ENCODE measurements around the gene AQR. TPM values are rescaled to one million over a fixed set of nuclear protein-coding genes. Genes with fewer than 3 reads are reported as not detected.
A peak's percentile ranks its signal among the peaks of the same experiment; 100 is the strongest.

The AQR gene
- total RNA-seq (10 to 100 TPM; 18.5 to 31.3 (median 27.5) TPM), polyA plus RNA-seq (10 to 100 TPM in 1 of 2 donors, 1 to 10 TPM in 1; 9.2 to 32.4 TPM)
- long read RNA-seq, donor 1, partial matches to known transcripts, result 3 of 8 reads
- long read RNA-seq, donor 1, other reads (novel, unspliced or antisense), result 5 of 8 reads
- long read RNA-seq, donor 2, full-length matches to known transcripts, result 12 of 12 reads
- long read RNA-seq, donor 2, partial matches to known transcripts, result 0 of 12 reads
- long read RNA-seq, donor 2, other reads (novel, unspliced or antisense), result 0 of 12 reads
- long read RNA-seq, donor 3, full-length matches to known transcripts, result 40 of 50 reads
- long read RNA-seq, donor 3, partial matches to known transcripts, result 2 of 50 reads
- long read RNA-seq, donor 3, other reads (novel, unspliced or antisense), result 8 of 50 reads

DNA sequence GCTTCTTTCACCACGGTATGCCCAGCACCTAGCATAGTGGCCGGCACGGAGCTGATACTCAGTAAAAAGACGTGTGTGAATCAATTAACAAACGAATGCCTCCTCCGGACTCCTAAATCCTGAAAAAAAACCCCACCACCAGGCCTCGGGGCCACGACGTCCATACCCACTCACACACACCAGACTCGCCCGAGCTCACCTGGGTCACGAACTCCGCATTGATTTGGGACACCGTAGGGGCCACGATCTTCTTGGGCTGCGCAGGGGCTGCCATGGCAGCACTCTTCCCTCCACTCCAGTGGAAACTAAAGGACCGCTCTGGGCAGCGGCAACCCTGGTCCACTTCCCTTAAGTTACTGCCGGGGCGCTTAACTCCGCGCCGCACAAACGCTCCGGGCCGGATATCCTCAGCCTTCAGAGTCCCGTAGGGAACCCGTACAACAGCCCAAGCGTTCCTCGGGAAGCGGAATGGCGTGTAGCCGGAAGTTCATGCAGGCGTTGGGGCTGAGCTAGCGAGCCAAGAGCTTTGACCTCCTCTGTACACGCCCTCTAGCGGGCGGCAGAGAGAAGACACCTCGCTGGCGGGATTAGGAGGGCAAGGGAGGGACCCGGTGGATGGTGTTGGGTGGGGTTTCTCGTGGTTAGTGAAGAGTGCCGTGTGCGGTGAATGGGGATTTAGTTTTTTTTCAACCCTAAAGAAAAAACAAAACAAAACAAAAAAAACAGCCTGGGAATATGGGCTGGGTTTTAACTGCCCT lies at the start of gene AQR:
AQR (minus strand) TSS at position 403 of the 758 bp plus-strand sequence; CDS start at position 274, 129 bp downstream.
- intact Hi-C loops (cut with DNase I), result no loop called here
- Histone ChIP-seq H3K27me3 (no peaks in the 10 kb centered on the region), H3K9me3 (no peaks in the 10 kb centered on the region), H3K4me1 (ENCODE audit: insufficient read depth) (peaks cover 5% of the 10 kb centered on the region), H3K27ac (peak within 1 kb of the TSS in 1 of 2 donors; percentile 9), H3K36me3 (no peaks in the 10 kb centered on the region), H3K4me3 (peak within 1 kb of the TSS; percentile 98)
- WGBS, 3 donors, result 0% methylated on average over 43 to 44 of the region's 44 CpGs
- DNase-seq, result peak; percentile 92 to 95 (median 93)
- no peak for TF ChIP-seq EP300 (IDR thresholded peaks at IDR 0.05)
- TF ChIP-seq CTCF (IDR thresholded peaks at IDR 0.05), result peak; percentile 68 to 84 (median 71)
- TF ChIP-seq POLR2A (IDR thresholded peaks at IDR 0.05), result peak; percentile 65

GRCh38 chr15:35014241-35014640 lies 44.7 kb upstream of the AQR start:
- Histone ChIP-seq H3K9me3 (no peaks in the 10 kb centered on the region), H3K36me3 (no peaks in the 10 kb centered on the region), H3K27ac (no peak overlapping the region), H3K27me3 (no peaks in the 10 kb centered on the region), H3K4me1 (ENCODE audit: insufficient read depth) (no peaks in the 10 kb centered on the region), H3K4me3 (no peak overlapping the region)
- TF ChIP-seq POLR2A (IDR thresholded peaks at IDR 0.05), result no peak
- TF ChIP-seq EP300 (IDR thresholded peaks at IDR 0.05), result no peak
- no peak for TF ChIP-seq CTCF (IDR thresholded peaks at IDR 0.05)
- intact Hi-C loops (cut with DNase I), result no loop called here
- DNase-seq, result no peak

GRCh38 chr15:35013370-35013769 lies 43.8 kb upstream of the AQR start:
- Histone ChIP-seq H3K4me3 (no peak overlapping the region), H3K36me3 (no peaks in the 10 kb centered on the region), H3K27me3 (no peaks in the 10 kb centered on the region), H3K4me1 (ENCODE audit: insufficient read depth) (no peaks in the 10 kb centered on the region), H3K9me3 (no peaks in the 10 kb centered on the region), H3K27ac (no peak overlapping the region)
- TF ChIP-seq POLR2A (IDR thresholded peaks at IDR 0.05) (no peak), EP300 (IDR thresholded peaks at IDR 0.05) (no peak), CTCF (IDR thresholded peaks at IDR 0.05) (no peak)
- intact Hi-C loops (cut with DNase I), result no loop called here
- no peak for DNase-seq
- WGBS, 3 donors, result 65 to 78% (median 67%) methylated on average over 4 of the region's 4 CpGs

GRCh38 chr15:35007397-35007796 lies 37.9 kb upstream of the AQR start:
- TF ChIP-seq POLR2A (IDR thresholded peaks at IDR 0.05), result no peak
- no peak for TF ChIP-seq CTCF (IDR thresholded peaks at IDR 0.05)
- no peak for TF ChIP-seq EP300 (IDR thresholded peaks at IDR 0.05)
- 85 to 93% (median 88%) methylated on average over 2 of the region's 2 CpGs for WGBS, 3 donors

More at GRCh38 chr15:35007397-35007796, 37.9 kb upstream of the AQR start:
- no peaks in the 10 kb centered on the region for H3K27me3 ChIP-seq
- H3K27ac ChIP-seq, result no peak overlapping the region
- DNase-seq, result no peak
- intact Hi-C loops (cut with DNase I), result no loop called here
- H3K4me1 ChIP-seq (ENCODE audit: insufficient read depth), result no peaks in the 10 kb centered on the region
- H3K4me3 ChIP-seq, result no peak overlapping the region
- no peaks in the 10 kb centered on the region for H3K36me3 ChIP-seq
- H3K9me3 ChIP-seq, result no peaks in the 10 kb centered on the region

All from ovary (tissue), 10 donors.